ENCODE results near the gene MDN1.
"Not testable (repeated sequence)": the region's sequence is repeated elsewhere in the genome, so short reads cannot be mapped to it uniquely, and the experiment has no call there.

MDN1 gene

DNA sequence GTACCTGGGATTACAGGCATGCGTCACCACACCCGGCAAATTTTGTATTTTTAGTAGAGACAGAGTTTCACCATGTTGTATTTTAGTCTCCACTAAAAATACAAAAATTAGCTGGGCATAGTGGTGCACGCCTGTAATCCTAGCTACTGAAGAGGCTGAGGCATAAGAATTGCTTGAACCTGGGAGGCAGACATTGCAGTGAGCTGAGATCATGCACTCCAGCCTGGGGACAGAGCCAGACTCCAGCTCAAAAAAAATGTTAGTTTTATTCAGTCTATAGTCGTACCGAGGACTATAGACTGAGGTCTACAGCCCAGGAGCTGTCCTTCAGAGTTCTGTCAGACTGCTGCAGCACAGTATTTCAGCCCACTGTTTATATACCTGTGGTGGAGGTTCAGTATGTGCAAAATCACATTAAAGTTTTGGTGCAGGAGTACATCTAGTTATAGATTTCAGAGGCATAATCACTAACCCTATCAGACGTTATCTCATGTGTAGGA, 6.5 kb upstream of the MDN1 start:
- no peak for DNase-seq (ENCODE audit: low read depth in 2 of 2)

DNA sequence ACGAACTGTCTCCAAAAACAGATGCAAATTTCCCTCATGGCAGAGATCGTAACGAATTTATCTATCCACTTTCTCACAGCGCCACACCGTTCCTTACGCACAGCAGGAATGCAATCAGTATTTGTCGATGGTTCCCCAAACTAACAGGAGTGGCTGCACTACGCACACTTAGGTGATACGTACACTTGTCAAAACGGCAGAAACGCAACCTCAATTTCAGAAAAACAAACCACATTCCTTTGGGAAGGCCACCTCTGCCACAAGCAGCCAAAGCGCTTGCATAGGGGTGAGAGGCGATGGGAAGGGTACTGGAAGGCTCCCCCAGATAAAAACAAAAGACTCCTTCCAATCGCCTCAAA, 638 bp downstream of the MDN1 start:
- DNase-seq (ENCODE audit: low read depth in 2 of 2): no peak

DNA sequence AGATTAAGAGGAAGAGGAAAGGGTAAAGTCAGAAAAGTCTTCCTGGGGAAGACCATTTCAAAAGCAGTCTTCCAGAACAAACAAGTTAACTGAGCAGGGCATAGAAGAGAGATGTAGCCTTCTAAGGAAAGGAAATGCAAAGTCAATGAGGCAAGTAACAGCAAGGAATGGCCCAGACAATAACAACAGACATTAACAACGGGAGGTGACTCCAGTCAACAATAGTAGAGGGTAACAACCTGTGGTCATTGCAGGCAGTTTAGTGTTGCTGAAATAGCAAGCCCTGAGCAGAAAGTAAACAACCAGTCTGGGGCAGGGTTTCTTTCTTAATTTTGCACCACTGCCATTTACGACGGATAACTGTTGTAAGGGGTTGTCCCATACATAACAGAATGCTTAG, 2.1 kb downstream of the MDN1 start:
- DNase-seq (ENCODE audit: low read depth in 2 of 2): no peak

DNA sequence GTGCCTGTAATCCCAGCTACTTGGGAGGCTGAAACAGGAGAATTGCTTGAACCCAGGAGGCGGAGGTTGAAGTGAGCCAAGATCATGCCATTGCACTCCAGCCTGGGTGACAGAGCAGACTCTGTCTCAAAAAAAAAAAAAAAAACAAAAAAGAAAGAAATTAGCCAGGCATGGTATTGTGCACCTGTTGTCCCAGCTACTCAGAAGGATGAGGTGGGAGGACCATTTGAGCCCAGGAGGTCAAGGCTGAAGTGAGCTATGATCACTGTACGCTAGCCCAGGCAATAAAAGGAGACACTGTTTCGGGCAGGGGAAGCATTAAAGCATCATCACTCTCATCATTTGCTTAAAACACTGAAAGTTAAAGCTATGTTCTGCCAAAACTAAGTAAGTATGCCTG, 6.2 kb downstream of the MDN1 start:
- DNase-seq (ENCODE audit: low read depth in 2 of 2): not testable (repeated sequence)

GRCh38 chr6:89807581-89807980, 12.0 kb downstream of the MDN1 start:
- DNase-seq (ENCODE audit: low read depth in 2 of 2): no peak

- DNase-seq (ENCODE audit: low read depth in 2 of 2): no peak
Observed at GRCh38 chr6:89805814-89806371, 13.7 kb downstream of the MDN1 start.

- no peak for DNase-seq (ENCODE audit: low read depth in 2 of 2)
Observed at GRCh38 chr6:89803271-89803670, 16.3 kb downstream of the MDN1 start.

- DNase-seq (ENCODE audit: low read depth in 2 of 2): no peak
Observed at GRCh38 chr6:89799756-89800155, 19.8 kb downstream of the MDN1 start.

DNA sequence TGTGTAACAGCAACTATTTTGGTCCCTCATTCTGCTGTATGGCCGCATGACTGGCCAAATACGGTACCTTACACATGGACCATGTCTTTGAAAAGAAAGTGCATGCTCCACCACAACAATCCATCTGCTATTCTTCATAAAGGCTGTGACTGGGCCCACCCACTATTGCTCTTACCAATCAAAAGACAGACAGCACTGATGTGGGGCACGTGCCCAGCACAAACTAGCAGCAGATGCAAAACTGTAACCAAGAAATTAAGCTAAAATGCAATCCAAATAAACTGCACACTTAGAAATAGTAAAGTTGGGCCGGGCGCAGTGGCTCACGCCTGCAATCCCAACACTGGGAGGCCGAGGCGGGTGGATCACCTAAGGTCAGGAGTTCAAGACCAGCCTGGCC, 20.5 kb downstream of the MDN1 start:
- DNase-seq (ENCODE audit: low read depth in 2 of 2): no peak

- DNase-seq (ENCODE audit: low read depth in 2 of 2): no peak
Observed at GRCh38 chr6:89797317-89797716, 22.3 kb downstream of the MDN1 start.

- peak in 1 of 2 donors; percentile 2 for DNase-seq (ENCODE audit: low read depth in 2 of 2)
Observed at GRCh38 chr6:89794324-89794723, 25.3 kb downstream of the MDN1 start.

GRCh38 chr6:89793586-89793985, 26.0 kb downstream of the MDN1 start:
- no peak for DNase-seq (ENCODE audit: low read depth in 2 of 2)

GRCh38 chr6:89792881-89793280, 26.7 kb downstream of the MDN1 start:
- DNase-seq (ENCODE audit: low read depth in 2 of 2): peak in 1 of 2 donors; percentile 4

- DNase-seq (ENCODE audit: low read depth in 2 of 2): no peak
Observed at GRCh38 chr6:89790403-89790802, 29.2 kb downstream of the MDN1 start.

- DNase-seq (ENCODE audit: low read depth in 2 of 2): no peak
Observed at GRCh38 chr6:89789980-89790379, 29.6 kb downstream of the MDN1 start.

- DNase-seq (ENCODE audit: low read depth in 2 of 2): no peak
Observed at GRCh38 chr6:89787660-89788328, 31.8 kb downstream of the MDN1 start.

GRCh38 chr6:89786970-89787369, 32.6 kb downstream of the MDN1 start:
- no peak for DNase-seq (ENCODE audit: low read depth in 2 of 2)

- no peak for DNase-seq (ENCODE audit: low read depth in 2 of 2)
Observed at GRCh38 chr6:89784838-89785237, 34.8 kb downstream of the MDN1 start.

DNA sequence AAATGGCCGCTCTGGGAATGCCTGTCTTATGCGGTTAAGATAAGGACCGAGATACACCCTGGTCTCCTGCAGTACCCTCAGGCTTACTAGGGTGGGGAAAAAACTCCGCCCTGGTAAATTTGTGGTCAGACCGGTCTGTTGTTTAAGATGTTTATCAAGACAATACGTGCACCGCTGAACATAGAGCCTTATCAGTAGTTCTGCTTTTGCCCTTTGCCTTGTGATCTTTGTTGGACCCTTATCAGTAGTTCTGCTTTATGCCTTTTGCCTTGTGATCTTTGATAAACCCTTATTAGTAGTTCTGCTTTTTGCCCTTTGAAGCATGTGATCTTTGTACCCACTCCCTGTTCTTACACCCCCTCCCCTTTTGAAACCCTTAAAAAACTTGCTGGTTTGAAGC, 36.3 kb downstream of the MDN1 start:
- DNase-seq (ENCODE audit: low read depth in 2 of 2): not testable (repeated sequence)

GRCh38 chr6:89782222-89782621, 37.4 kb downstream of the MDN1 start:
- no peak for DNase-seq (ENCODE audit: low read depth in 2 of 2)

GRCh38 chr6:89781070-89782034, 38.2 kb downstream of the MDN1 start:
- no peak for DNase-seq (ENCODE audit: low read depth in 2 of 2)

GRCh38 chr6:89777455-89777854, 42.1 kb downstream of the MDN1 start:
- no peak for DNase-seq (ENCODE audit: low read depth in 2 of 2)

Data from stimulated activated CD8-positive, alpha-beta memory T cell treated with anti-CD3 and anti-CD28 coated beads, Interleukin-15, amount 100 ng/mL, for 48 hours (primary cell).